Motor neuron (in vitro differentiated cells): ENCODE measurements around the gene DNAAF1. TPM values are rescaled to one million over a fixed set of nuclear protein-coding genes. Genes with fewer than 3 reads are reported as not detected.

ENCODE experiments used
- ATAC-seq, 8 experiments: fragments of 200-7000 bp; cut with Tn5 transposase; replicated peaks in 6 of 8; 2 replicates each; pipeline ENCODE4 v1.8.0; 2021; ENCODE audit warnings: mild to moderate bottlenecking in 8 of 8, moderate library complexity in 8 of 8
- H3K27ac ChIP-seq, 2 donors: fragments of 250-450 bp; sonication (Bioruptor Pico); 2 replicates each; pipeline ENCODE4 v1.9.0; 2021; ENCODE audit warnings: antibody characterized with exemption in 2 of 2, mild to moderate bottlenecking in 2 of 2, moderate library complexity in 1 of 2
- H3K4me1 ChIP-seq, 2 donors: fragments of 250-450 bp; sonication (Bioruptor Pico); replicated peaks in 1 of 2; 2 replicates each; pipeline ENCODE4 v1.6.1; 2021; ENCODE audit warnings: antibody characterized with exemption in 2 of 2, mild to moderate bottlenecking in 2 of 2, moderate library complexity in 1 of 2
- H3K4me3 ChIP-seq, 5 donors: fragments of 250-450 bp; sonication (Bioruptor Pico); 2 replicates each; pipeline ENCODE4 v1.9.0; 2021; ENCODE audit warnings: antibody characterized with exemption in 5 of 5, mild to moderate bottlenecking in 5 of 5, moderate library complexity in 4 of 5
- WGBS, 10 experiments: fragments of 450-650 bp; shearing (Covaris generic); methylation state at CpG; one replicate each; pipeline ENCODE4 v1.0.0; 2022; 5-methylcytosine and 5-hydroxymethylcytosine counted together
- in situ Hi-C, 9 experiments: fragments of 400-800 bp; cut with MboI; loops; one replicate each; pipeline ENCODE4 v1.15.0; 2021; ENCODE audit warnings: low sequenced_read_pairs in 9 of 9, low pct_unique_long_range_greater_than_20kb in 2 of 9; ENCODE audit not compliant: unreplicated experiment in 9 of 9
- total RNA-seq, 8 experiments: library from RNA; unstranded; fragments of 300-600 nt; gene quantifications; 2 replicates each; pipeline versions ENCODE4 v1.2.3 to v1.2.4, GENCODE V29; 2022

DNAAF1 gene
- total RNA-seq, 8 experiments from 2014 or later: 0.36 to 17.7 (median 1.2) TPM

DNA sequence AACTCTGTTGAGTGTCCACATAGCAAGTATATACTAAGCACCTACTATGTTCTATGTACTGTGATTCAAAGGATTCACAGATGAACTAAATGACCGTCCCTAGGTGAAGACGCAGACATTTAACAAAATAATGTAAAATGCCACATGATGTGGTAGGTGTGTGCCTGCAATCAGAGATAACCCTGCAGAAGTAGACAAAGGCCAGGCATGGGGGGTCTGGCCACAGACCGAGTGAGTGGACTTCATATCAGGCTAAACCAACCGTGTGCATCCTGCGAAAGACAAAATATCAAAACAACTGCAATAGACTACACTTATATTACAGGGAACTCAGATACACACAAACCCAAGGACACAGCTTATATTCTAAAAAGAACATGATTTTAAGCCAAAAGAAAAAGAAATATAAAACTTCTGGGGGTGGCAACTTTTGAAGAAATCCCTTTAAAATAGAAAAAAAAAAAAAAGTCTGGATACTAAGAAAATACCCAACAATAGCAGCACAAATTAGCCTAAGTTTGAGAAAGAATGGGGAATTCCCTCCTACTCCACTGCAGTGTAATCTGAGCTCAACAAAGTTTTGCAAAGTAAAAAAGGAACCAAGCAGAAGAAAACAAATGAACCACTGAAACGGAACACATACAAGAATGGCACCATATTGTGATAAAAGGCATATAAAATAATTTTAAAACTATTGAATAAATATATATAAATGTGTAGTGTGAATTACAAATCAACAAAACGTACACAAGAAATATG, 12.4 kb upstream of the DNAAF1 start:
- WGBS, 10 experiments: 54 to 93% (median 79%) methylated on average over 2 to 7 of the region's 7 CpGs
- in situ Hi-C loops: no loop called here
- peaks cover 0 to 10% of the 10 kb centered on the region in 2 donors for H3K4me1 ChIP-seq

DNA sequence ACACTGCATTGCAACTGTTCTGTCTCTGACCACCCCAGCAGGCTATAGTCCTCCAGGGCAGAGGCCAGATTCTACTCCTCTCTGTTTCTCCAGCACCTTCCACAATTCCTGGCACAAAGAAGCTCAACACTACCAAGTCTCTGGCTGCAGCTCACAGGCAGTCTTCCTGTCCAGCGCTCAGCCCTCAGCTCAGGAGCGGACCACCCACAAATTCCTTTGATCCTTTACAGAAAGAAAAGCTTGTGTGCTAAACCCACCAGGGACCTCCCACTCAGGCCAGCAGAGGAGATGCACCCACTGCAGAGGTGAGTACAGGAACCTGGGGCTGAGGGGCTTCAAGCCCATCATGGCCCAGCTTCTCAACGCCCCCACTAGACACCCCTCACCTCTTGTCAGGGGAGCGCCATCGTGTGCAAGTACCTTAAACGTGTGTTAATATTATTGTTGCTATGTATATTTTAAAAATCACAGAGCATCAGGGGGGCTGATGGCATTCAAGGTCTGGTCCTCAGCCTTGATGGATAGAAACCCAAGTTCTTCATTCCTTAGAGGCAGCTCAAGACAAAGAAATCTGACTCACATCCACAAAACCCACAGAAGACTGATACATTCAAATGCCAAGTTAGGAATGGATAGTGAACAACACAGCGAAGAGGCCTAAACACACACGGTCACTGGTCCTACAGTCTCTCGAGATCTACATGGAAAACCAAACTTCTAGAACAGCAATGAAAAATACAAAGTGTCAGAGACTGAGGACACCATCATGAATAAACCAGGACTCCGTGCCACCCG, 8.6 kb upstream of the DNAAF1 start:
- H3K27ac ChIP-seq: peak overlapping the region in 1 of 2 donors; percentile 35
- peaks cover 15 to 26% of the 10 kb centered on the region in 2 donors for H3K4me1 ChIP-seq
- no peak for ATAC-seq
- 77 to 97% (median 83%) methylated on average over 2 to 8 of the region's 11 CpGs; no CpG with 5 or more reads in 2 of the 10 experiments for WGBS, 10 experiments
- no peak overlapping the region for H3K4me3 ChIP-seq
- in situ Hi-C loops: no loop called here

More for the DNA sequence above, 12.4 kb upstream of the DNAAF1 start:
- no peak overlapping the region for H3K4me3 ChIP-seq
- no peak overlapping the region for H3K27ac ChIP-seq
- no peak for ATAC-seq

DNA sequence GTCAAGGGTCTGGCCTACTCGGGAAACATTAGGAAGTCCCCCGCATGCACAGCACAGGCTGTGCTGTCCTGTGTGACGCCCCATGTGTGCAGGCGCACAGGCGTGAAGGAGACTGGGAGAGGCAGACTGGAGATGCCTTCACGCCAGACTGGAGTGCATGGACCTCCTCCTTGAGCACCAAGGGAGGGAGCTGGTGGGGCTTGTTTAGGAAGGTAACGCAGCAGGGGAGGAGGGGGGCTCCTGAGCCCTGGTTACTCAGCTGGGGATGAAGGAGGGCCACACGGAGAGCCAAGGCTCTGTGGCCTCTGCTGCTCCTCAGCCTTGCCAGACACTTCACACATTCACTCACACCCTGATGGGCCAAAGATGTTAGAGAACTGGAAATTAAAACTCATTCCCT, 7.8 kb upstream of the DNAAF1 start:
- H3K4me1 ChIP-seq: peaks cover 15 to 26% of the 10 kb centered on the region in 2 donors
- in situ Hi-C loops: no loop called here
- no peak for ATAC-seq
- no peak overlapping the region for H3K4me3 ChIP-seq
- H3K27ac ChIP-seq: no peak overlapping the region
- WGBS, 10 experiments: 33 to 100% (median 80%) methylated on average over 1 to 3 of the region's 8 CpGs; no CpG with 5 or more reads in 5 of the 10 experiments

DNA sequence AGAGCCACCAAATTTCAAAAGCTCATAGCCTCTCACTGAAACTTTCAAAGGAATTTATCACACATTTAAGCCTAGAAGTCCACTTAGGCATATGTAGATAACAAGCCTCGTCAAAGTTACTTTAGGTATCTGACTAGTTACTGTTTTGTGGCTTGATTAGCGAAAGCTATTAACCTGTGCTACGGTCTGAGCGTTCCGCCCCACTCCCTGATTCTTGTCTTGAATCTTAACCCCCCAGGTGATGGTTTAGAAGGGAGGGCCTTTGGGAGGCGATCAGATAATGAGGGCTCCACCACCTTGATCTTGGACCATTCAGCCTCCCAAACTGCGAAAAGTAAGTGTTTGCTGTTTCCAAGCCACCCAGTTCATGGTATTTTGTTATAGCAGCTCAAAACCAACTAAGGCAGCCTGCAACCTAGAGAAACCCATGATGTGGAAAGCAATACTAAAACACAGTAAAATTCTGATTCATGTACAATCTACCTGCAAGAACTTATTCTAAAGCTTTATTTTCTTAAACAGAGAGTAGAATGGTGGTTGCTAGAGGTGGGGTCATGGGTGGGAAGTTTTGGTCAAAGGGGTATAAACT, 7.2 kb upstream of the DNAAF1 start:
- in situ Hi-C loops: no loop called here
- H3K4me1 ChIP-seq: peaks cover 15 to 26% of the 10 kb centered on the region in 2 donors
- ATAC-seq: no peak
- WGBS, 10 experiments: 60 to 100% (median 94%) methylated on average over 1 to 6 of the region's 7 CpGs; no CpG with 5 or more reads in 1 of the 10 experiments
- no peak overlapping the region for H3K4me3 ChIP-seq
- H3K27ac ChIP-seq: no peak overlapping the region

DNA sequence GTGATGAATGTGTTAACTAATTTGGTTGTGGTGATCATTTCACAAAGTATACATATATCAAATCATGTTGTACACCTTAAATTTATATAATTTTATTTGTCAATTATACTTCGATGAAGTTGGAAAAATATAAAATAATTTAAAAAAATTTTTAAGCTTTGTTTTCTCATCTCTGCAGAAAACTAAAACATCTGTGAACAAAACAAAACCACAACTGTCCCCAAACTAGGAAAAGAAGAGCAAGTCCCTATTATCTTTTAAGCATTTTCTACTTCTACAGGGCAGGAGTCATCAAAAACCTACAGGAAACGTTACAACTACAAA, 6.6 kb upstream of the DNAAF1 start:
- ATAC-seq: no peak
- Histone ChIP-seq H3K4me3 (peak overlapping the region in 1 of 5 donors; percentile 8), H3K27ac (peak overlapping the region; percentile 77 to 78), H3K4me1 (peaks cover 17 to 26% of the 10 kb centered on the region in 2 donors)
- 6 to 54% (median 36%) methylated on average over 1 to 2 of the region's 2 CpGs; no CpG with 5 or more reads in 1 of the 10 experiments for WGBS, 10 experiments
- in situ Hi-C loops: no loop called here

DNA sequence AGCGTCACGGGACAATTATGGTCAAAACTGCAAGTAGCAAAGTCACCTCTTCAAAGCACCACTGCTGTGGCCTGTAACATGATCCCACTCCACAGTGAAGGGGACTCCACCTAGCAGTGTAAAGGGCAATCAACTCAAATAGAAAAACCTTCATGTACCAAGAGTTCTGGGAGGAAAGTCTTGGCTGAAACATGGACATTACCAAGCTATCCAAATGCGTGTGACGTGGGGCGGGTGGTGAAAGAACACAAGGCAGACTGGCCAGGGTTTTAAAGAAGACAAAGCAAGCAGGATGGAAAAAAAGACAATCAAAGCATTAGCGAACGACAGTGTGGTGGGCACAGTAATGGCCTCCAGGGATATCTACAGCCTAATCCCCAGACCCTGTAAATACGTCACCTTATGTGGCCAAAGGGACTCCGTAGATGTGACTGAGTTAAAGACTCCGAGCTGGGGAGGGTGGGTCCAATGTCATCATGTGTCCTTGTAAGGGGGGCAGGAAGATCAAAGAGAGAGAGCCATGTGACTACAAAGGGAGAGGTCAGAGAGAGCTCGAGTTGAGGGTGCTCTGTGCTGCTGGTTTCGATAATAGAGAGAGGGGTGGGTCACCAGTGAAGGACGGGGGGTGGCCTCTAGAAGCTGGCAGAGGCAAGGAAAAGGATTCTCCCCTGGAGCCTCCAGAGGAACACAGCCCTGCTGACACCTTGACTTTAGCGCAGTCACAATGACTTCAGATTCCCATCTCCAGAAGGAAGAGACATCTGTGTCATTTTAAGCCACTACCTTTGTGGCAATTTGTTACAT, 6.1 kb upstream of the DNAAF1 start:
- Histone ChIP-seq H3K4me1 (peaks cover 20 to 29% of the 10 kb centered on the region in 2 donors), H3K4me3 (peak overlapping the region in 2 of 5 donors; percentile 7 to 8), H3K27ac (peak overlapping the region; percentile 77 to 78)
- 0 to 66% (median 39%) methylated on average over 2 to 12 of the region's 14 CpGs; no CpG with 5 or more reads in 2 of the 10 experiments for WGBS, 10 experiments
- in situ Hi-C loops: no loop called here
- peak; percentile 73 to 93 (median 86) for ATAC-seq

DNA sequence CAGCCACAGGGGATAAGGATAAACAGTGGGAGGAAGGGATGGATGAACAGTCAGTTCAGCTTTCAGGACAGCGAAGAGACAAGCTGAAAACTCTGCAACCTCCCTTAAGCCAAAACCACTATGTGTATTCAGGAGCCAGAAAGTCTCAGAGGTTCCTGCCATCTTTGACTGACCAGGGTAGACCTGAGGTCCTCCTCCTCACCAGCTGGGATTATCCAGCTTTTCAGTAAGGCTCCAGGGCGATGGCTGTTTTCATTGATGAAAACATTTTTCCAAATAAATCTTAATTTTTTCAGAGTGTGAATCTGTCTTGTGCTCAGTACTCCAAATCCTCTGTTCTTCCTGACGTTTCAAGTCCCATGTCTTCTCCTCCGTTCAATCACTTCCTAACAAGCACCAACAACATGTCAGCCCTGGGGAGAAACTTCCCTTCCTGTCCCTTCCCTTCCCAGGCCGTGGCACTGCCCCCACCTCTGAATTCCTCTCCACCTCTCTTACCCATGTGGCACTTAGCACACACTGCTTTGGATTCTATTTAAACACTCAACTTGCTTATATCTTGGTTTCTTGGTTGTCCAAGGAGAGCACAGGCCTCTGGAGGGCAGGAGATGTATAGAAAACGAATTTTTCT, 5.4 kb upstream of the DNAAF1 start:
- WGBS, 10 experiments: 66 to 95% (median 73%) methylated on average over 2 to 6 of the region's 6 CpGs; no CpG with 5 or more reads in 2 of the 10 experiments
- peak overlapping the region; percentile 77 to 78 for H3K27ac ChIP-seq
- in situ Hi-C loops: no loop called here
- H3K4me3 ChIP-seq: no peak overlapping the region
- peaks cover 20 to 29% of the 10 kb centered on the region in 2 donors for H3K4me1 ChIP-seq
- no peak for ATAC-seq

DNA sequence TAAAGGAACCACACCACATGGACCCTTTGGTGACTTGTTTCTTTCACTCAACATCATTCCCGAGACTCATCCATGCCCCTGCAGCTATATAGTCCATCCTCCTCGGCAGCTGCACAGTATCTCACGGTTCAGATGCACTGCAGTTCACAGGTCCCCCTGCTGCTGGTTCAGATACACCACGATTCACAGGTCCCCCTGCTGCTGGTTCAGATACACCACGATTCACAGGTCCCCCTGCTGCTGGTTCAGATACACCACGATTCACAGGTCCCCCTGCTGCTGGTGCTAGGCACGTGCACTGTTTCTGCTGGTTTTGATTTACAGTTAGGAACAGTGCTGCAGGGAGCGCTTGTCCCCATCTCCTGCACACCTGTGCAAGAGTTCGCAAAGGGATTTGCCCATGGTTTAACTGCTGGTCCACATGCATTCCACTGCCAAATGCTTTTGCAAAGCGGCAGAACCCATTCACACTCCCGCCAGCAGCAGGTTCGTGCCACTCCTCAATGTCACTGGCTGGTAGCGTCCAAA, 3.9 kb upstream of the DNAAF1 start:
- peaks cover 20 to 26% of the 10 kb centered on the region in 2 donors for H3K4me1 ChIP-seq
- no peak overlapping the region for H3K4me3 ChIP-seq
- 70 to 100% (median 95%) methylated on average over 1 to 4 of the region's 13 CpGs; no CpG with 5 or more reads in 1 of the 10 experiments for WGBS, 10 experiments
- peak in 1 of 8 experiments; percentile 4 for ATAC-seq
- in situ Hi-C loops: no loop called here
- no peak overlapping the region for H3K27ac ChIP-seq

DNA sequence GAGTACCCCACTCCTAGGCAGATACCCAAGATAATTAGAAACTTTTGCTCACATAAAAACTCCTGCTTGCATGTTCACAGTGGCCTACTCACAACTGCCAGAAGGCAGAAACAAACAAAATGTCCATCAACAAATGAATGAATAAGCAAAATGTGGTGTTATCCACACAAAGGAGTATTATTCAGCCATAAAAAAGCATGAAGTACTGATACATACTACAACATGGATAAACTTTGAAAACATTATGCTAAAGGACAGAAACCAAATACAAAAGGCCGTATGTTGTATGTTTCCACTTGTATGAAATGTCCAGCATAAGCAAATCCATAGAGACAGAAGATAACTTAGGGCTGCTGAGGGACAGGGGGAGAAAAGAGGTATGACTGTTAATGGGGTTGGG, 2.0 kb upstream of the DNAAF1 start:
- Histone ChIP-seq H3K4me1 (peaks cover 19 to 20% of the 10 kb centered on the region in 2 donors), H3K4me3 (no peak overlapping the region), H3K27ac (no peak overlapping the region)
- in situ Hi-C loops: no loop called here
- ATAC-seq: no peak
- WGBS, 10 experiments: 60 to 100% (median 80%) methylated on average over 1 of the region's 1 CpG; no CpG with 5 or more reads in 5 of the 10 experiments

DNA sequence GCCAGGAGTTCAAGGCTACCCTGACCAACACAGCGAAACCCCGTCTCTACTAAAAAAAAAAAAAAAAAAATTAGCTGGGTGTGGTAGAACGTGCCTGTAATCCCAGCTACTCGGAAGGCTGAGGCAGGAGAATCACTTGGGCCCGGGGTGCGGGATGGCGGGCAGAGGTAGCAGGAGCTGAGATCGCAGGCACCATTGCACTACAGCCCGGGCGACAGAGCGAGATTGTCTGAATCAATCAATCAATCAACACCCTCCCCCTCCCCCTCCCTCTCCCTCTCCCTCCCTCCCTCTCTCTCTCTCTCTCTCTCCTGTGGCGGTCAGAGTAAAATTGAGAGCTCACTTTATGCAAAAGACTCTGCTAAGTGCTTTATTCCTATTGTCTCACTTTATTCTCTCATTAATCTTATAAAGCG, 1.3 kb upstream of the DNAAF1 start:
- peaks cover 16% of the 10 kb centered on the region in 2 donors for H3K4me1 ChIP-seq
- in situ Hi-C loops: no loop called here

DNA sequence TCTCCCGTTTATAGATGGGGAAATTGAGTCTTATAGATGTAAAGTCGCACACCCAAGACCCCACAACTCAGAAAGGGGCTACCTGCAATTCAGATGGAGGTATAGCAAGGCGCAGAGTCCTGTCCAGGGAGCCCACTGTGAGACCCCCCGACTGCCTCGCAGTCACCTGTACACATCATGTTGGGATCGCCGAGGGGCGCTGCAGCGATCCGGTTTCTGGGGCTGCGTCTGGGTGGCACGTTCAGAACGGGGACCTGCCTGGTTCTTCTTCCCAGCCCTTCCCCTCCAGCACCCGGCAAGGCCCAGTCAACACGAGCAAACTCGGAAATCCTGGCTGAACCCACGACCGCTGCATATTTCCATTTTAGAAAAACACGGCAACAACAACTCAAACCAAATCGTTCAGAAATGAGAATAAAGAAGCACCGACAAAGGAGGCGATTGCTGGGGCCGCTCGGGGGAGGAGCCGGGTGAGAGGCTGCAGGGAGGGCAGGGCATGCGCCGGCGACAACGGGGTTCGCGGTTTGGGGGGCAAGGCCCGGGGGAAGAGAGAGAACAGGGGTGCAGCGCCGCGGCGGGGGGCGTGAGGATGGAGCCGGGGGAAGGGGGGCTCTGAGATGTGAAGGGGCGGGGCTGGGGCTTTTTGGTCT, 774 bp upstream of the DNAAF1 start:
- 0 to 5% (median 1%) methylated on average over 1 to 11 of the region's 39 CpGs; no CpG with 5 or more reads in 4 of the 10 experiments for WGBS, 10 experiments
- in situ Hi-C loops: no loop called here
- peak; percentile 31 to 52 (median 41) for ATAC-seq
- peak overlapping the region; percentile 88 to 99 (median 96) for H3K4me3 ChIP-seq
- peaks cover 10 to 11% of the 10 kb centered on the region in 2 donors for H3K4me1 ChIP-seq
- peak overlapping the region; percentile 80 to 89 for H3K27ac ChIP-seq

More for the DNA sequence above, 1.3 kb upstream of the DNAAF1 start:
- 13 to 50% (median 40%) methylated on average over 2 to 4 of the region's 13 CpGs; no CpG with 5 or more reads in 6 of the 10 experiments for WGBS, 10 experiments
- no peak overlapping the region for H3K27ac ChIP-seq
- peak overlapping the region; percentile 88 to 99 (median 96) for H3K4me3 ChIP-seq
- peak in 2 of 8 experiments; percentile 4 to 7 for ATAC-seq
